ENCODE data around the gene IER3. TPM values are rescaled to one million over a fixed set of nuclear protein-coding genes. Genes with fewer than 3 reads are reported as not detected.

Gene IER3
- total RNA-seq, 1 experiment from 2014 or later = 82.4 TPM

- ChIA-PET POLR2A (no interaction called here), CTCF (interaction anchor here (0.6 to 1.1 kb wide), 4 partner anchors 29 to 133 kb away, joined by 3 to 5 read pairs (median 4); no protein-coding TSS in a partner anchor)
- TF ChIP-seq GABPB1 (CRISPR knock-in tag; IDR thresholded peaks at IDR 0.05) = no peak
- TF ChIP-seq CREM (CRISPR knock-in tag; IDR thresholded peaks at IDR 0.05) = no peak
- TF ChIP-seq MXD4 (CRISPR knock-in tag; IDR thresholded peaks at IDR 0.05; ENCODE audit: borderline replicate concordance) = no peak
- TF ChIP-seq CDX4 (CRISPR knock-in tag; IDR thresholded peaks at IDR 0.05; ENCODE audit: borderline replicate concordance) = no peak
- TF ChIP-seq HMGXB4 (CRISPR knock-in tag; IDR thresholded peaks at IDR 0.05) = no peak
- TF ChIP-seq, protein P1, sequence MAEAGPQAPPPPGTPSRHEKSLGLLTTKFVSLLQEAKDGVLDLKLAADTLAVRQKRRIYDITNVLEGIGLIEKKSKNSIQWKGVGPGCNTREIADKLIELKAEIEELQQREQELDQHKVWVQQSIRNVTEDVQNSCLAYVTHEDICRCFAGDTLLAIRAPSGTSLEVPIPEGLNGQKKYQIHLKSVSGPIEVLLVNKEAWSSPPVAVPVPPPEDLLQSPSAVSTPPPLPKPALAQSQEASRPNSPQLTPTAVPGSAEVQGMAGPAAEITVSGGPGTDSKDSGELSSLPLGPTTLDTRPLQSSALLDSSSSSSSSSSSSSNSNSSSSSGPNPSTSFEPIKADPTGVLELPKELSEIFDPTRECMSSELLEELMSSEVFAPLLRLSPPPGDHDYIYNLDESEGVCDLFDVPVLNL (CRISPR knock-in tag; IDR thresholded peaks at IDR 0.05; ENCODE audit: borderline replicate concordance, low read depth) = no peak
- TF ChIP-seq MYBL2 (CRISPR knock-in tag; IDR thresholded peaks at IDR 0.05) = no peak
- TF ChIP-seq E2F1 (CRISPR knock-in tag; IDR thresholded peaks at IDR 0.05) = no peak
- TF ChIP-seq ELF4 (CRISPR knock-in tag; IDR thresholded peaks at IDR 0.05; ENCODE audit: low read depth) = no peak
- TF ChIP-seq SP1 (CRISPR knock-in tag; conservative IDR thresholded peaks at IDR 0.05) = no peak
- TF ChIP-seq PREB (CRISPR knock-in tag; IDR thresholded peaks at IDR 0.05; ENCODE audit: borderline replicate concordance) = no peak
- no peak for TF ChIP-seq TCF7 (CRISPR knock-in tag; IDR thresholded peaks at IDR 0.05; ENCODE audit: low read depth)
- TF ChIP-seq ESRRA (CRISPR knock-in tag; IDR thresholded peaks at IDR 0.05; ENCODE audit: borderline replicate concordance) = no peak
- TF ChIP-seq, protein P2, sequence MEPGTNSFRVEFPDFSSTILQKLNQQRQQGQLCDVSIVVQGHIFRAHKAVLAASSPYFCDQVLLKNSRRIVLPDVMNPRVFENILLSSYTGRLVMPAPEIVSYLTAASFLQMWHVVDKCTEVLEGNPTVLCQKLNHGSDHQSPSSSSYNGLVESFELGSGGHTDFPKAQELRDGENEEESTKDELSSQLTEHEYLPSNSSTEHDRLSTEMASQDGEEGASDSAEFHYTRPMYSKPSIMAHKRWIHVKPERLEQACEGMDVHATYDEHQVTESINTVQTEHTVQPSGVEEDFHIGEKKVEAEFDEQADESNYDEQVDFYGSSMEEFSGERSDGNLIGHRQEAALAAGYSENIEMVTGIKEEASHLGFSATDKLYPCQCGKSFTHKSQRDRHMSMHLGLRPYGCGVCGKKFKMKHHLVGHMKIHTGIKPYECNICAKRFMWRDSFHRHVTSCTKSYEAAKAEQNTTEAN (CRISPR knock-in tag; IDR thresholded peaks at IDR 0.05) = no peak
- peaks cover 22% of the 10 kb centered on the region for H3K9me3 Mint-ChIP-seq
- DNase-seq (ENCODE audit: low spot score) (no peak), ATAC-seq (no peak)
- peaks cover 7% of the 10 kb centered on the region; the same call in 1 of the 2 replicates for H3K27me3 Mint-ChIP-seq (ENCODE audit: low read depth)
- peaks cover 16% of the 10 kb centered on the region for H3K4me1 Mint-ChIP-seq
- H3K4me3 Mint-ChIP-seq = no peak overlapping the region
- no peak overlapping the region for H3K27ac Mint-ChIP-seq
- peaks cover 15% of the 10 kb centered on the region for H3K36me3 Mint-ChIP-seq
These were observed 38.2 kb upstream of the IER3 start for GRCh38 chr6:30782425-30783014.

DNA sequence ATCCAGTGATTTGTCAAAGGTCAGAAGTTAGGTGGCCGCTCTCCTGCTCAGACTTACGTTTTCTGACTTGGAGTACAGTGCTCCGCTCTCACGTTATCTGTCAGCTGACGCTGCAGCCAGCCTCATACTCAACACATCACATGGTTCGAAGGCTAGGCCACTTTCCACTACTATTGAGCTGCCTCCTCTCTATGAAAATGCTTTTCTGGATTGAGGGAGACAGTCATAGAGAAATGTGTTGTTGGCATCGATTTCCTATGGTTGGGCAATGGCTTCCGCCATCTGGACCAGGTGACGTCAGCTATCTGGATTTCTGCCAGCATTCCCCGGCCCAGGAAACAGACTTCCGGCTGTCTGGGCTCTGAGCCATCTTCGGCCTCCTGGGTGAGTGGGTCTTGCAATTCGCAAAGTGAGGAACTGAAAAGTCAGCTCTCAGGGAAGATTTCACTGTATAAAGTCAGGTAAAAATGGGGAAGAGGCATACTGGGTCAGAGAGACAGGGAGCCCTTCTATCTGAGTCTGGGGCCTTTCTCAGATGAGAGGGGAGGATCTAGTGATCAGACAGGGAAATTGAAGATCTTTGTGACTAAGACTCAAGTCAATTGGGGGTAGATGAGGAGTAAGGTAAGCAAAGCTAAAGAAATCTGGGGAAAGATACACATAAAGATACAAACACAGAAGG, 37.5 kb upstream of the IER3 start:
- ATAC-seq = no peak
- no peak for DNase-seq (ENCODE audit: low spot score)
- TF ChIP-seq KAT7 (CRISPR knock-in tag; IDR thresholded peaks at IDR 0.05; ENCODE audit: borderline replicate concordance) (no peak), GABPB1 (CRISPR knock-in tag; IDR thresholded peaks at IDR 0.05) (peak; percentile 92)
- POLR2A ChIA-PET = no interaction called here
- CTCF ChIA-PET = interaction anchor here (0.6 to 1.2 kb wide), 4 partner anchors 18 to 134 kb away, joined by 3 to 5 read pairs (median 3); no protein-coding TSS in a partner anchor
- peaks cover 15% of the 10 kb centered on the region for H3K36me3 Mint-ChIP-seq
- H3K4me1 Mint-ChIP-seq = peaks cover 16% of the 10 kb centered on the region
- peaks cover 22% of the 10 kb centered on the region for H3K9me3 Mint-ChIP-seq
- no peak overlapping the region for H3K4me3 Mint-ChIP-seq
- no peak overlapping the region for H3K27ac Mint-ChIP-seq
- peaks cover 7% of the 10 kb centered on the region; the same call in 1 of the 2 replicates for H3K27me3 Mint-ChIP-seq (ENCODE audit: low read depth)

Data from WTC11 (cell line).